NCI-H2081 (cell line): Measurements from ENCODE around the gene STPG4.
"Not testable (repeated sequence)": the region's sequence is repeated elsewhere in the genome, so short reads cannot be mapped to it uniquely, and the experiment has no call there.

Source experiments
- DNase-seq, 2 experiments: peaks; one replicate each; lab custom pipeline; 2025; lab: John Stamatoyannopoulos, UW

The STPG4 gene

DNA sequence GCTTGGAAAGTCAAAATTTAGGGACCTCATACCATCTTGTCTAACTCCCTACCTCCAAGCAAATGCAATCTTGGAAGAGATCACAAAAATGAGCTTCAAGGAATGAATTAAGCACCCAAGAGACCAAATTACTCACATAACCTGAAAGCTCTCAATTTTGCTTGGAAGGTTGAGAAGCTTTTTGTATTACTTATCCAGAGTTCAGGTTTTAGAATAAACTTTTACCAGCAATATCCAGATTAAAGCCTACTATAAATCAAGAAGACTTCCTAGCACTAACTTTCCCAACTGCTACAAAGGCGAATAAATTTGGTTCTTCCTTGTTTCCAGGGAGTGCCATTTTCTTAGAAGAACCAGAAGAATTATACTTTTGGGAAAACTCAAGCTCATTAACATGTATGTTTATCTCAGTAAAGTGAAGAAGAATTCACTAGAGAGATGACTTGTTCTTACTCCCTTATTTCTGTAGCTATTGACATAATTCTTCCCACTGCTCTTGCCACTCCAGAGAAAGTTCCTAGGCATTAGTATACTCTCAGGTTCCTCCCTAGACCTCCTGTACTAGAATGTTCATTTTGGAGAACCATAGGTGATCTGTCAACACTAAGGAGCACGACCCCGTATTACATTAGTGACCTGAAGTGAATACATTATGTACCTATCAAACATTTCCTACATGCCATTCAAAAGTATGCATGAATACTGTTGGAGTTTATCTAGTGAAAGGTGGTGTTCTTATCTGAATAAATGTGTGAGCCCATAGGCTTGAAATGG lies 18.0 kb upstream of the STPG4 start:
- no peak for DNase-seq

DNA sequence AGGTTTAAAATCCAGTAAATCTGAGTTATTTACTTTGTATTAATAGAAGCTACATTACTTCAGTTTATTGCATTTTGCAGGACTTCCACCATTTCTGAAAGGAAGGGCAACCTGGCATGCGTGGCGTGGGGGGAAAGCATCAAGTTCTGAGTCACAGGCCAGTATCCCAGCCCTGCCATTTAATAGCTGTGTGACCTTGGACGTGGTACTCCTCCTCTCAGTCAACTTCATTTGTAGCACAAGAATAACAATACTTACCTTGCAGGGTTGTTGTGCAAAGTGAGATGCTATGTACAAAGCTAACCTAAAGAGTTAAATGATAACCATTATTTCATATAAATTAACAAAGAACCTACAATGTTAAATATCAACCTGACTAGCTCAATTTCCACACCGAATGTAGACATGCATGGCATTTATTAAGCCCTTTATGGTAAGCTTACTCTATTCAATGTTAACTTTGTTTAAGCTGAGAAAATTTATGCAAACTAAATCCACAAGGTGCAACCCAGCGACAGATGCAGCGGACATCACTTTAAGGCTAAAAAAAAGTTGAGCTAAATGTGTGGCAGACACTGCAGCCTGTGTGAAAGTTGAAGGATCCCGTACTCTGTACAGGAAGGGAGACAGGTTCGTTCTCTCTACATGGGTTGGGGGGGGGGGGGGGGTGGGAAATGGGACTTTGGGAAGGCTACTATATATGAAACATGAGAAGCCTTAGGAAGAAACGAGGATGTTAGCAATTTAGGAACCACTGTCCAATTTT lies 17.2 kb upstream of the STPG4 start:
- no peak for DNase-seq

- DNase-seq: no peak
These were observed 14.7 kb upstream of the STPG4 start for GRCh38 chr2:47169784-47170183.

- not testable (repeated sequence) for DNase-seq
These were observed 13.8 kb upstream of the STPG4 start for GRCh38 chr2:47168895-47169294.

DNA sequence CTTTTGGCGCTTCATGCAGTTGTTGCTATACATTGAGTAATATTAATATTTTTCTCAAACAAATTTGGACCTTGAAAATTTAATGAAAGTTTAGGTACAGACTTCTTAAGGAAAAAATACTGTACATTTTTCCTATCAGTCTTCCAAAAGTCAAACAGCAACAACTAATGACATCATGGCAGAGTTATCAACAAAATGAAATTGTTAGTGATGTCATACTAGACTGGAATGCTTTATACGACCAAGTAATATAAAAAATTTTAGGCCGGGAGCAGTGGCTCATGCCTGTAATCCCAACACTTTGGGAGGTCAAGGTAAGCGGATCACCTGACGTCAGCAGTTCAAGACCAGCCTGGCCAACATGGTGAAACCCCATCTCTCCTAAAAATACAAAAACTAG lies 12.0 kb upstream of the STPG4 start:
- DNase-seq: no peak

DNA sequence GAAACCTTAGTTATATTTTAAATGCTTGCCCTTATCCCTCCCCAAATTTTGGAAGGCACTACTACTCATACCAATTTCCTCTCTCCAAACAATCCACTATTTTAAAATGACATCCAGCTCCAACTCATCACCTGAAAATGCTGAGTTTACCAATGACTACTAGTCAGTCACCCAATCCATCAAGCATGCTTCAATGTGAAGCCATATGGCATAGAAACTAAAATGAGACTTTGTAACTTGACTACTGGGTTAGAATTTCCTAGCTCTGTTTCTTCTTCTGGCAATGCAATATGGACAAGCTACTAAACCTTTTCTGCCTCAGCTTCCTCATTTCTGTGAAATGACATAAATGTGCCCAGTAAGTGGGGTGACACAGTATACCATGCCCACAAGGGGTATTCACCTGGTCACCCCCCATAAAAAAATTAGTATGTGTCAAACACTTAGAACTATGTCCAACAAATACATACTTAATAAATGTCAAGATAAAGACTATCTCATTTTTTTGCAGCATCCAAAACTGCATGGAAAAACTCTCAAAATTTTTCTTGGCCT lies 10.0 kb upstream of the STPG4 start:
- DNase-seq: no peak

DNA sequence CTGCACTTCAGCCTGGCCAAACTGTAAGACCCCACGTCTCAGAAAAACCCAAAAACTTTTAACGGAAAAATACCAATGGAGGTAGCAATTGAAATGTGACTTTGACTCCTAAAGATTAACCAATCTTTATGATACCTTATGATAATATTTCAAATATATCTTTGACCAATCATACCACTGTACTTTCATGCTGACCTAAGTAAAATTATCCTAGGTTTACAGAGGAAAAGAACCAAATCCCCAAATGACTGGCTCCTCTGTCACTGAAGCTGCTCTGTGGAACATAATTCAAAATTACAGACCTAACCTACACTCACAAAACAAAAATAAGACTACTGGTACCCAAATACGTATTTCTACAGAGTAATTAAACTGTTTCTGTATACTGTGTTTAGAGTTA lies 7.7 kb upstream of the STPG4 start:
- no peak for DNase-seq

DNA sequence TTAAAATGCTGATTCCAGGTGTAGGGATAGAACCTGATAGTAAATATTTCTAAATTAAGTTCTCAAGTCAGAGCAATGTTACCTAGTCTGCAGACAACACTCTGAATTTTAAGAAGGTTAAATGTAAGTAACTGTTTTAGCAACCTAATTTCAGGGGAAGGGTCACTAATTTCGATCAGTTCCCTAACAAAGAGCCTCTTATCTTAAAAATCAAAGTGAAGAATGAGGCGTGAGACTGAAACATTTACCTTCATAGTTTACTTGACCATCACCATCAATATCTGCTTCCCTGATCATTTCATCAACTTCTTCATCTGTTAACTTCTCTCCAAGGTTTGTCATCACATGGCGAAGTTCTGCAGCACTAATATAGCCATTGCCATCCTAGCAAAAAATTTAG lies 6.4 kb upstream of the STPG4 start:
- no peak for DNase-seq

- no peak for DNase-seq
These were observed 5.6 kb upstream of the STPG4 start for GRCh38 chr2:47160660-47161059.

GRCh38 chr2:47160211-47160610 lies 5.1 kb upstream of the STPG4 start:
- peak in 1 of 2 experiments; percentile 38 for DNase-seq

GRCh38 chr2:47159627-47160026 lies 4.5 kb upstream of the STPG4 start:
- no peak for DNase-seq

- no peak for DNase-seq
These were observed 3.5 kb upstream of the STPG4 start for GRCh38 chr2:47158576-47158975.

GRCh38 chr2:47152803-47153202 lies 2.3 kb downstream of the STPG4 start:
- no peak for DNase-seq

DNA sequence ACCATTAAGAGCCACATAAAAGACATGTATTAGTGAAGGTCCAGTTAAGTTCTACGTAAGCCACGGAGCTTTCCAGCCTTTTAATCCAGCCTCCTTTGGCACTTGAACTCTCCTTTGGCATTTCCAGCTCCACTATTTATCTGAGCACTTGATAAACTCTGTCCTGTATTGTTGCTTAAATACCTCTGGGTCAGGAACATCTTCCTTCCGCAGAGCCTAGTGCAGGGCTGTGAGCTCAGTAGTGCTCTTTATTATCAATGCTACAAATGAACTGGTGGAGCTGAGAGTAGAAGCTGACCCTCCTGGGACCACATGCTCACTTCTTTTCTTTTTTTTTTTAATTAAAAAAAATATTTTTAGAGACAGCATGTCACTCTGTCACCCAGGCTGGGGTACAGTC lies 4.9 kb downstream of the STPG4 start:
- DNase-seq: no peak

DNA sequence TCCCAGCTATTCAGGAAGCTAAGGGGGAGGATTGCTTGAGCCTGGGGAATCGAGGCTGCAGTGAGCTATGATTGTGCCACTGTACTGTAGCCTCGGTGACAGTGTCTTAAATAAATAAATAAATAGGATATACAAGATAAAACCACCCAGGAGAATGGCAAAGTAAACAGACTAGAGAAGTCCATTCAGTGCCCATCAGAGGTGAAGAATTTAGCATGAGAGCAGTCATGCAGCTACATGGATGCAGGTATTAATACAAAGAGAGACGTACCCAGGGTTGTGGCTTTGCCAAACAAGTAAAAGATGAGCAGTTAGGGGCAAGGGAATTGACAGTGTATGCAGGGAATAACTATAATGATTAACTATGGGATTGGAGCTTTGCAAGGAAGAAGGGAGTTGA lies 8.1 kb downstream of the STPG4 start:
- DNase-seq: no peak

DNA sequence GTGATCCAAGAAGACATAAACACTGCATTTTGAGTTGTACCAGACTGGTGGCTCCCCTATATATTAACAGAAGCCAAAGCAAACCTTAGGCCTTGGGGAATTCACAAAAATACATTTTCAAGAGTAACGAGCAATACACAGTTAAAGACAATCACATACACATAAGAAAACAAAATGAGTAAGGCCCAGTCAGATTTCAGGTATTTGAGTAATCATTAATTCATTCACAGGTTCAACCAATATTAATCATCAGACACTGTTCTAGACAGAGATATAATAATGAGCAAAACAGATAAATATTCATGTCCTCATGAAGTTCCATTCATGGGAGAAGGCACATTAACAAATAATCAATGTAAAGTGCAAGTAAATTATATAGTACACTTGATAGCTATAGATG lies 9.6 kb downstream of the STPG4 start:
- no peak for DNase-seq

DNA sequence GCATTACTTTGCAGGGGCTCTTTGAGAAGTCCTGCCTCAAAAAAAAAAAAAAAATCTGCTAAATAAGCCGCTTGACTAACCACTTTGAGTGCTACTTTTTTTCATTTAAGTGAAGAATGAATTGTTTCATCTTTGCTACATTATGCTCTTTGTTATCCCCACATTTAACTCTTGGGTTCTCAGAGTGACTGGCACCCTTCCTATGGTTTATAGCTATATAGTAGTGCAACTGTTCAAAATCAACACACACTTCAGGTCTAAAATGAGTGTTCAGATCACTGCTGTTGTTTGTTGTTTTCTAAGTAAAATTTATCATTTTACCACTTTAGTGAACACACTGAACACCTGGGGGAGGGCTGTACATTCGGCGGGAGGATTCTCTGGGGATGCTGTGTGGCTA lies 13.6 kb downstream of the STPG4 start:
- no peak for DNase-seq

- no peak for DNase-seq
These were observed 20.6 kb downstream of the STPG4 start for GRCh38 chr2:47134386-47135090.

DNA sequence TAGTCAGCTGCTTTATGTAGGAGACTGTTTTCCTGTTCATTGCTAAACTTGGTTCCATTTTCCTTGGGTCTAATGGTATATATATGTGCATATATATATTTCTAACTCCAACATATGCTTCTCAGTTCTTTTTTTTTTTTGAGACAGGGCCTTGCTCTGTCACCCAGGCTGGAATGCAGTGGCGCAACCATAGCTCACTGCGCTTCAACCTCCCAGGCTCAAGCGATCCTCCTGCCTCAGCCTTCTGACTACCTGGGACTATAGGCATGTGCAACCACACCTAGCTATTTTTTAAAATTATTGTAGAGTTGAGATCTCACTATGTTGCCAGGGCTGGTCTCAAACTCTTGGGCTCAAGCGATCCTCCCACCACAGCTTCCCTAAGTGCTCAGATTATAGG lies 22.1 kb downstream of the STPG4 start:
- no peak for DNase-seq

DNA sequence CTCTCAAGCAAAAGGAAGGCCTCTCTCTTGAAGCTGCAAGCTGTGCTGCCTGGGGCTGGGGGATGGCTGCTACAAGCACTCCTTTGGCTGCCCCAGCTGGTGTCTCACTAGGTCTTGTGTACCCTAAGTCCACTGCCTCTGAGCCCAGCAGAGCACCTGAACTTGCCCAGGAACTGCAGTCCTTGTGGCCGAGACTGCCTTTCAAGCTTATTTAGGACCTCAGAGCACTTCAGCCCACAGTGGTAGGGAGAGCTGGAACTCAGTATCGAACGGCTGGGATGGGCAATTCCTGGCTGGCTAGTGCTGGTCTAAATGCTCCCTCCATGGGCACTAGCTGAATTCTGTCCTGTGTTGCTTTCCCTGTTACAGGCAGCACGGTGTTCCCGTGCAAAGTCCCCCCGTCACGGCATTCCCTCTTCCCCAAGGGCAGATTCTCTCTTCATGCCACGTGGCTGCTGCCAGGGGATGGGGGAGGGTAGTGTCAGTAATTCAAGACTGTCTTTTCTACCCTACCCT lies 25.9 kb downstream of the STPG4 start:
- no peak for DNase-seq

DNA sequence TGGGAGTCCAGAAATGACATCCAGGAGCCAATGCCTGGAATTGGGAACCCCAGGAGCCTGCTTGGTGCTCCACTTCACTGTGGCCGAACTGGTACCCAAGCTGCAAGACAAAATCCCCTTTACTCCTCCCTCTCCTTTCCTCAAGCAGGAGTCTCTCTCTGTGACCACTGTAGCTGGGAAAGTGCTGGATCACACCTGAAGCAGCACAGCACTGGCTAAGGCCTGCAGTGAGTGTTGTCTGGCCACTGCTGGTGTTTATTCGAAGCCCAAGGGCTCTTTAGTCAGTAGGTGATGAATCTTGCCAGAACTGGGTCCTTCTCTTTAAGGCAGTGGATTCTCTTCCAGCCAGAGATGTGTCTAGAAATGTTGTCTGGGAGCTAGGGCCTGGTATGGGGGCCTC lies 26.4 kb downstream of the STPG4 start:
- no peak for DNase-seq

DNA sequence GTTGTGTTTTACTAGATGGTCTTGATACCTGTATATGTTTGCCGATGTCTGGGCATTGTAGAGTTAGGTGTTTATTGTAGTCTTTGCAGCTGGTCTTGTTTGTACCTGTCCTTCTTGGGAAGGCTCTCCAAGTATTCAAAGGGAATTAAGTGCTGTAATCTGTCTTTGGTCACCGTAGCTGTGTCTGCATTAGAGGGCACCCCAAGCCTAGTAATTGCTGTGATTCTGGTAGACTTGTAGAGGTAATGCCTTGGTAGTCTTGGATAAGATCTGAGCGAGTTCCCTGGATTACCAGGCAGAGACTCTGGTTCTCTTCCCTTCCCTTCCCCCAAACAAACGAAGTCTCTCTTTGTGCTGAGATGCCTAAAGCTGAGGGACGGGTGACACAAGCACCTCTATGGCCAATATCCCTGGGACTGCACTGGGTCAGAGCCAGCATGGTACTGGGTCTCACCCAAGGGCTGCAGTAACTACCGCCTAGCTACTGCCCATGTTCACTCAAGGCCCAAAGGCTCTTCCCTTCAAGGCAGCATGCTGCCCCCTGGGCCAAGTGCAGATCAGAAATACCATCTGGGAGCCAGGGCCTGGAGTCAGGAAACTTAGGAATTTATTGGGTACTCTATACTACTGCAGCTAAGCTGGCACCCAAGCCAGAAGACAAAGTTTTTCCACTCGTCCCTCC lies 27.1 kb downstream of the STPG4 start:
- no peak for DNase-seq
